Spleen (tissue), 11 donors: Measurements from ENCODE around the gene NUDT14. TPM values are rescaled to one million over a fixed set of nuclear protein-coding genes. Genes with fewer than 3 reads are reported as not detected.
A peak's percentile ranks its signal among the peaks of the same experiment; 100 is the strongest.

Experiments used
- DNase-seq: peaks from one replicate; pipeline ENCODE4 v3.0.0-alpha.2; 2020
- H3K27ac ChIP-seq, 8 donors: fragments of 200-600 bp; sonication (generic) in 7 of 8; 1 replicate in 4 of 8; 2 replicates in 4 of 8; pipeline versions ENCODE4 v1.5.0 to v1.8.0; 2016 to 2021; ENCODE audit warnings: inconsistent platforms in 4 of 8, mild to moderate bottlenecking in 4 of 8, moderate library complexity in 1 of 8
- H3K27me3 ChIP-seq, 7 donors: fragments of 200-600 bp; sonication (generic) in 6 of 7; replicated peaks in 1 of 7; 1 replicate in 4 of 7; 2 replicates in 3 of 7; pipeline versions ENCODE4 v1.5.0 to v1.8.0; 2016 to 2021; ENCODE audit warnings: inconsistent platforms in 3 of 7, mild to moderate bottlenecking in 1 of 7
- H3K36me3 ChIP-seq, 6 donors: fragments of 200-600 bp; sonication (generic) in 5 of 6; 1 replicate in 4 of 6; 2 replicates in 2 of 6; pipeline versions ENCODE4 v1.5.0 to v1.8.0; 2016 to 2021; ENCODE audit warnings: inconsistent platforms in 2 of 6
- H3K4me1 ChIP-seq, 6 donors: fragments of 200-600 bp; sonication (generic) in 5 of 6; 1 replicate in 3 of 6; 2 replicates in 3 of 6; pipeline versions ENCODE4 v1.5.0 to v1.8.0; 2016 to 2021; ENCODE audit warnings: inconsistent platforms in 3 of 6
- H3K4me3 ChIP-seq, 8 donors: fragments of 200-600 bp; sonication (generic) in 7 of 8; 1 replicate in 4 of 8; 2 replicates in 4 of 8; pipeline versions ENCODE4 v1.5.0 to v1.8.0; 2016 to 2021; ENCODE audit warnings: inconsistent platforms in 4 of 8, mild to moderate bottlenecking in 4 of 8, moderate library complexity in 2 of 8
- H3K9me3 ChIP-seq, 8 donors: fragments of 200-600 bp; sonication (generic) in 7 of 8; 1 replicate in 4 of 8; 2 replicates in 4 of 8; pipeline versions ENCODE4 v1.5.0 to v1.8.0; 2016 to 2021; ENCODE audit warnings: inconsistent platforms in 4 of 8
- CTCF ChIP-seq, 11 experiments: fragments of 200-600 bp in 7 of 11; fragments of 450-650 bp in 4 of 11; sonication (generic) in 4 of 11; IDR thresholded peaks in 8 of 11; conservative IDR thresholded peaks in 3 of 11; 1 replicate in 7 of 11; 2 replicates in 4 of 11; pipeline versions ENCODE4 v1.4.0 to v1.8.0; 2016 to 2021; ENCODE audit warnings: antibody characterized with exemption in 11 of 11, inconsistent platforms in 4 of 11, mild to moderate bottlenecking in 1 of 11
- POLR2A ChIP-seq, 3 donors: fragments of 450-650 bp; IDR thresholded peaks; one replicate each; pipeline ENCODE4 v1.5.1; 2017; ENCODE audit warnings: antibody characterized with exemption in 3 of 3, mild to moderate bottlenecking in 1 of 3
- POLR2AphosphoS5 ChIP-seq, 3 donors: sonication (generic); formaldehyde crosslinking; IDR thresholded peaks; one replicate each; pipeline ENCODE4 v1.5.1; 2017; ENCODE audit warnings: antibody characterized with exemption in 3 of 3
- WGBS, 5 donors: extraction: QIAGEN DNeasy Blood & Tissue Kit in 3 of 5; methylation state at CpG; one replicate each; pipeline versions ENCODE4 v1.1.5 to v1.1.7; 2013 to 2018; 5-methylcytosine and 5-hydroxymethylcytosine counted together
- intact Hi-C: fragments of 100-400 bp; cut with DNase I; formaldehyde crosslinking; loops from one replicate; pipeline ENCODE4 v1.15.0; 2023; ENCODE audit warnings: low total_unique reads
- polyA plus RNA-seq, 3 donors: library from polyadenylated mRNA; stranded (reverse); fragments of 200-250 nt; gene quantifications; one replicate each; pipeline ENCODE4 v1.2.1, GENCODE V29; 2013
- total RNA-seq, 7 donors: library from RNA; depleted of rRNA in 3 of 7; stranded (reverse); fragments of >200 nt in 3 of 7; fragmentation: NEBNext Ultra II Directional in 4 of 7; extraction: Animal tissue kit (Norgen Biotek cat#: 25700) in 4 of 7; gene quantifications; one replicate each; pipeline versions ENCODE4 v1.1.0 to v1.2.1, GENCODE V29; 2016 to 2021
- donor health status: healthy with polysubstance abuse.
- donor health status: DM: no; HTN: no; CAD: no; lungs with moderate emphysema.
- donor health status: DM: no; HTN: no; CAD: no.
- donor health status: Bipolar disorder and iron deficiency.
- donor health status: healthy.
- donor health status: DM: no; HTN: no; CAD: no.
- donor health status: DM: yes; HTN: yes; CAD: no.

NUDT14 gene
- total and polyA plus RNA-seq, 10 donors, result 10.1 to 31.1 (median 21.5) TPM

- peak overlapping the region in 3 of 8 donors; percentile 21 to 61 (median 38) for H3K27ac ChIP-seq
- 26 to 39% (median 32%) methylated on average over 24 to 32 of the region's 32 CpGs for WGBS, 5 donors
- TF ChIP-seq CTCF (IDR thresholded peaks at IDR 0.05 in 8 of 11, conservative IDR thresholded peaks at IDR 0.05 in 3 of 11) (no peak), POLR2AphosphoS5 (IDR thresholded peaks at IDR 0.05) (peak; percentile 33 to 71 (median 46)), POLR2A (IDR thresholded peaks at IDR 0.05) (no peak)
- DNase-seq, result peak; percentile 89
- H3K36me3 ChIP-seq, result peaks cover 0 to 3% (median 0%) of the 10 kb centered on the region in 6 donors
- H3K4me3 ChIP-seq, result peak overlapping the region in 1 of 8 donors; percentile 24
- peaks cover 7 to 64% (median 40%) of the 10 kb centered on the region in 6 donors for H3K4me1 ChIP-seq
- intact Hi-C loops, result no loop called here
- H3K27me3 ChIP-seq, result peaks cover 0 to 31% (median 17%) of the 10 kb centered on the region in 7 donors
- H3K9me3 ChIP-seq, result no peaks in the 10 kb centered on the region
Observed at GRCh38 chr14:105173901-105174894, 6.9 kb downstream of the NUDT14 start.

GRCh38 chr14:105173145-105173544, 8.0 kb downstream of the NUDT14 start:
- Histone ChIP-seq H3K9me3 (no peaks in the 10 kb centered on the region), H3K36me3 (peaks cover 0 to 3% (median 0%) of the 10 kb centered on the region in 6 donors), H3K27me3 (peaks cover 0 to 37% (median 22%) of the 10 kb centered on the region in 7 donors), H3K27ac (no peak overlapping the region), H3K4me3 (no peak overlapping the region), H3K4me1 (peaks cover 10 to 65% (median 43%) of the 10 kb centered on the region in 6 donors)
- no peak for DNase-seq
- 89 to 94% (median 91%) methylated on average over 13 of the region's 13 CpGs for WGBS, 5 donors
- no peak for TF ChIP-seq POLR2AphosphoS5 (IDR thresholded peaks at IDR 0.05)
- intact Hi-C loops, result no loop called here

GRCh38 chr14:105172476-105172875, 8.6 kb downstream of the NUDT14 start:
- Histone ChIP-seq H3K4me1 (peaks cover 10 to 70% (median 48%) of the 10 kb centered on the region in 6 donors), H3K36me3 (peaks cover 0 to 3% (median 0%) of the 10 kb centered on the region in 6 donors)

More at GRCh38 chr14:105172476-105172875, 8.6 kb downstream of the NUDT14 start:
- no peaks in the 10 kb centered on the region for H3K9me3 ChIP-seq
- no peak overlapping the region for H3K27ac ChIP-seq
- no peak for TF ChIP-seq CTCF (IDR thresholded peaks at IDR 0.05 in 8 of 11, conservative IDR thresholded peaks at IDR 0.05 in 3 of 11)
- no peak for TF ChIP-seq POLR2AphosphoS5 (IDR thresholded peaks at IDR 0.05)
- TF ChIP-seq POLR2A (IDR thresholded peaks at IDR 0.05), result no peak
- no peak overlapping the region for H3K4me3 ChIP-seq
- peaks cover 0 to 44% (median 27%) of the 10 kb centered on the region in 7 donors for H3K27me3 ChIP-seq
- no peak for DNase-seq
- intact Hi-C loops, result no loop called here
- WGBS, 5 donors, result 61 to 91% (median 64%) methylated on average over 4 to 7 of the region's 7 CpGs
